Measurements from ENCODE around the gene GMCL2.
A peak's percentile ranks its signal among the peaks of the same experiment; 100 is the strongest.

GMCL2 gene

DNA sequence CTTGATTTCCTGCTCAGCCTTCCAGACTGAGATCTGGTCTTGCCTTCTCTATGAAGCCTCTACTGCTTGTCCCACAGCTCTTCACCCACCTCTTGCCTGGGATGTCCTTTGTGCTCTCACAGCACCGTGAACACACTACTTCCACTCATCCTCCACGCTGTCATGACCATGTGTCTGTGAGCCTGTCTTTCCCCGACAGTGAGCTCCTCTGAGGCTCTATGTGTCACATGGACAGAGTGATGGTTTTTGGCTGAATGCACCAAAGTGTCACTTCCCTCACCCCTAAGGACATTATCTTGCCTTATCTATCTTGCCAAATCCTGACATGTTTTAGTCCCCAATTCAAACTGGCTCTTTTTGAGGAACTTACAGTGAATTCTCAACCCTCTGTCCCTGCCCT, 34.1 kb upstream of the GMCL2 start:
- DNase-seq = no peak

DNA sequence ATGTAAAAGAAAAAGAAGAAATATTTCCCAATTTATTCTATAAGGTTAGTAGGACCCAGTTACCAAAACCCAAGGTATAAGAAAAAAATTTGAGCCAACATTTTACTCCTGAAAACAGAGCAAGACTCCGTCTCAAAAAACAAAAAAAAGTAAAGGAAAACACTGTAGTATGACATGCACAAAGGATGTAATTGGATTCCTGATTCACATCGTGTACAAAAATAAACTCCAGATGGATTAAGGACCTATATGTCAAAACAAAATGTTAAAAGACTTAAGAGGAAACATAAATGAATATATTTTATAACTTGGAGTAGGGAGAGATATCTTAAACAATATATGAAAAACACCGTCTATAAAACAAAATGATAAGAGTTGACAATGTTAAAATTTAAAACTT, 31.7 kb upstream of the GMCL2 start:
- no peak for DNase-seq

DNA sequence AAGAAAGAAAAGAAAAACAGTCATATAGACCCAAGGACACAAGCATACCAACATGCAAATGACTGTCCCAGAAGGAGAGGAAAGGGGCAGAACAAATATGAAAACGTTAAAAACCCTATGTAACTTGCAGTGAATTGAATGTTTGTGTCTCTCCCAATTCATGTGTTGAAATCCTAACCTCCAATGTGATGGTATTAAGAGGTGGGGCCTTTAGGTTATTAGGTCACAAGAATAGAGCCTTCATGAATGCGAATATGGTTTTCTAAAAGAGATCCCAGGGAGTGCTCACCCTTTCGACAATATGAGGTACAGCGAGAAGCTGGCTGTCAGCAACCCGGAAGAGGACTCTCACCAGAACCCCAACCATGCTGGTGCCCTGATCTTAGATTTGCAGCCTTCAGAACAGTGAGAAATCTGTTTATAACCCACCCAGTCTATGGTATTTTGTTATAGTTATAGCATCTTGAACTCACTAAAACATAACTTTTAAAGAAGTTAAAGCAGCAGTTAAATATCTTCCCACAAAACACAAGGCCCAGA, 31.1 kb upstream of the GMCL2 start:
- DNase-seq = no peak

DNA sequence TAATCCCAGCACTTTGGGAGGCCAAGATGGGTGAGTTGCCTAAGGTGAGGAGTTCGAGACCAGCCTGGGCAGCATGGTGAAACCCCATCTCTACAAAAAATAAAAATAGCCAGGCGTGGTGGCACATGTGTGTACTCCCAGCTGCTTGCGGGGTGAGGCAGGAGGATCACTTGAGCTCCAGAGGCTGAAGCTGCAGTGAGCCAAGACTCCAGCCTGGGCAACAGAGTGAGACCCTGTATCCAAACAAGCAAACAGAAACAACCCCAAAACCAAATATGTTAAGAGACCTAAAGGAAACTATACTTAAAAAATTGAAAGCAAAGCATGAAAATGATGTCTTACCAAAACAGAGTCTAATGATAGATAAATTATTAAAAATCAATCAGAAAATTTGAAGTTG, 29.6 kb upstream of the GMCL2 start:
- no peak for DNase-seq

DNA sequence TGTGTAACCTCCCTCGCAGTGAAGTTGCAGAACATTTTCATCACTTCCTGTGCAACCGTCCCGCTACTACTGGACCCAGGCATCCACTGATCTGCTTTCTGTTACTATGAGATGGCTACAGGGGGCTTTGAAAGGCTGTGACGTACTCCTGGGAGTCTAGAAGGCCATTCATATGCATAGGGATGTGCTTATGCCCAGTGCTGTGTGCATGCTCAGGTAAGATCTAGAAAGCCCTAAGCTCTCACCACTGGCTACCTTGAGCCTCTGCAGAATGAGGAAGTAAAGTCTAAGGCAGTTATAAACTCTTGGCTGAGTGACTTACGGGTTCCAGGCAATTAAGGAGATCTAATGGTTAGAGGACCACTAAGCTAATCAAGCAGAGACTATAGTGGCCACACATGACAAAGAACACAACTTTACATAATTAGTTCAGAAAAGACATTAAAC, 28.9 kb upstream of the GMCL2 start:
- no peak for DNase-seq

GRCh38 chr5:178215280-178216002, 28.3 kb upstream of the GMCL2 start:
- DNase-seq = no peak

- no peak for DNase-seq
Observed at GRCh38 chr5:178214160-178214803, 27.1 kb upstream of the GMCL2 start.

DNA sequence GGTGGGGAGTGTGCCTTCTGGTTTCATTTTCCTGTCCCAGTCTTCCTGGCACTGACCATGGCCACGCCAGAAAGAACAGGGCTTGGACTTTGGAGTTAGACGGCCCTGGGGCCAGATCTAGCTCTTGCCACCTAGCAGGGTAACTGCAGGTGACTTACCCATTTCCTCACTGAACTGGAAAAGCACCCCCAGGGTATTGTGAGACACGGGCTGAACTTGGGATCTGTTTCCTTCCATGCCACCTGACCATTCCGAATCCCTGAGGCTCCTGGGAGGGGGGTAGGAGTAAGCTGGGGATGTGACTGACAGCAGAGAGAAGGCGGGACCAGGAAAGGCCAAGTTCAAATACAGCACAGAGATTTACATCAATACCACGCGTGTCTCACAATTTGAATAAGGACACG, 26.6 kb upstream of the GMCL2 start:
- no peak for DNase-seq

DNA sequence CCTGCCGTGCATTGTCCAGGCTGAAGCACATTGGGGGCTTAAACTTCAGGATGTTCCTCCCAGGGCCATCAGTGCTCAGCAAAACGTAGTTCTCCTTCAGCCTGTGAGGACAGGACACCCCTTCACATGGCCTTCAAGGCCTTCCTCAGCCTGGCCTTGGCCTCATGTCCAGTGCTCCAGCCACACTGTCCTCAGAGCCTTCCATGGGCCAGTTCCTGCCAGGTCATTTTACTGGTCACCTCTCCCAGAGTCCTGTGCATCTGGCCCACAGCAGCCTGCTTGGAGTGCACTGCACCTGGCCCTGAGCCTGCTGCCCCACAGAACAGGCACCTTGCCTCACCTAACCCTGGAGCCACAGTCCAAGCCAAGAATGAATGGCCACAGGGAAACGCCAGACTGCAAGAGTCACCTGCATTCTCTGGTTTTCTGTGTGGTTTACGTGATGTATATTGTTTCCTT, 25.9 kb upstream of the GMCL2 start:
- DNase-seq = no peak

GRCh38 chr5:178212241-178213002, 25.3 kb upstream of the GMCL2 start:
- no peak for DNase-seq

- no peak for DNase-seq
Observed at GRCh38 chr5:178211095-178212048, 24.2 kb upstream of the GMCL2 start.

GRCh38 chr5:178210686-178211085, 23.5 kb upstream of the GMCL2 start:
- DNase-seq = no peak

DNA sequence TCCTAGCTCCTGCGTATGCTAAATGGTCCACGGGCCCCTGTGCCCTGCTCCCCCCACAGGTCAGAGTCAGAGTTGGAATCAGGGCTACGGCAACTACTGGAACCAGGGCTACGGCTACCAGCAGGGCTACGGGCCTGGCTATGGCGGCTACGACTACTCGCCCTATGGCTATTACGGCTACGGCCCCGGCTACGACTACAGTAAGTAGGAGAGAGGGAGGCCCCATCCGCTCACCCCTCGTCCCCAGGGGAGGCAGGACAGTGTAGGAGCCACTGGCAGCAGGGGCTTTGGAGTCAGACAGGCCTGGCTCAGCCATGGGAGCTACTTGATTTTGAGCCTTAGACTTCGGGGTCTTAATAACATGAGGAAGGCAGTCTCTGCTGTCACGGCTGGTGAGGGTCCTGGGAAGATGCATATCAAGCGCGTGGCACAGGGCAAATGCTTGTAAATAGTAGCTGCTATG, 22.9 kb upstream of the GMCL2 start:
- DNase-seq = no peak

- no peak for DNase-seq
Observed at GRCh38 chr5:178209334-178210072, 22.3 kb upstream of the GMCL2 start.

- no peak for DNase-seq
Observed at GRCh38 chr5:178208540-178209227, 21.5 kb upstream of the GMCL2 start.

- no peak for DNase-seq
Observed at GRCh38 chr5:178207917-178208280, 20.7 kb upstream of the GMCL2 start.

DNA sequence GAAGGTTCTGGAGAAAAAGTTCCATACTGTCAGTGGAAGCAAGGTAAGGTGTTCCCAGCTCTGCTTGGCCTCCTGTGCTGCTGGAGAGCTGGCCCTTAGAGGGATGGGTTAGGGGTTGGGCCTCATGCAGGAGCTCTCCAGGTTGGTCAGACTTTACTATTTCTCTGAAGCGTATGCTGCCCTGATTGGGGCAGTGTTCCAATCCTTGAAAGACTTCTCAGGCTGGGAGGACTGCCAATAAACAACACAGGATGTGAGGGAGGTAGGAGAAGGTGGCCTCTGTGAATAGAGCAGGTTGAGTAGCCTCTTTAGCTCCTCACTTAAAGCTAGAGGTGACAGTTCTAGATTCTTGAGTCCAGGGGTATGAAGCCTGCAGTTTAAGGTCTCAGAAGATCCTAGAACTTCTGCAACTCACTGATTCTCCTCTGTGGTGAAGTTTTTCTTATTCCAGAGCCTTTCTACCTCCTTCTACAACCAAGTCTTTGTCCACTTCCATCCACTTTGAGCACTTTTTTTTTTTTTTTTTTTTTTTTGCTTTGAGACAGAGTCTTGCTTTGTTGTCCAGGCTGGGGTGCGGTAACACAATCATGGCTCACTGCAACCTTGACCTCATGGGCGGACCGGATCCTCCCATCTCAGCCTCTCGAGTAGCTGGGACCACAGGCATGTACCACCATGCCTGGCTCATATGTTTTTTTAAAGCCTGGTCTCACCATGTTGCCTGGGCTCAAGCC, 20.2 kb upstream of the GMCL2 start:
- peak; percentile 83 for DNase-seq

- DNase-seq = no peak
Observed at GRCh38 chr5:178206166-178207101, 19.3 kb upstream of the GMCL2 start.

GRCh38 chr5:178205749-178206047, 18.5 kb upstream of the GMCL2 start:
- no peak for DNase-seq

Data from NCI-H226 (cell line).